ENCODE measurements around the gene STK33. TPM values are rescaled to one million over a fixed set of nuclear protein-coding genes. Genes with fewer than 3 reads are reported as not detected.

Gene STK33
- total and polyA plus RNA-seq, 2 donors (not counting 1 experiment from before 2014, with no cell fraction given): 1.7 to 3.3 TPM

GRCh38 chr11:8356721-8357504 is 237.1 kb downstream of the STK33 start:
- H3K9ac ChIP-seq (ENCODE audit: insufficient read depth, low read length): no peak overlapping the region
- peak; percentile 16 to 49 for DNase-seq (ENCODE audit: low read depth in 2 of 2)
- no peak overlapping the region for H3K27ac ChIP-seq (ENCODE audit: insufficient read depth, low read length)

GRCh38 chr11:8356216-8356615 is 237.8 kb downstream of the STK33 start:
- Histone ChIP-seq H4K20me1 (ENCODE audit: control insufficient read depth, extremely low read depth, insufficient read depth, low read length) (no peaks in the 10 kb centered on the region), H3K4me2 (ENCODE audit: extremely low read depth, insufficient read depth, low read length) (no peak overlapping the region), H2AFZ (ENCODE audit: low read length) (no peak overlapping the region), H3K4me1 (ENCODE audit: control insufficient read depth, extremely low read depth, insufficient read depth, low read length) (peaks cover 2% of the 10 kb centered on the region), H3K9me3 (ENCODE audit: control insufficient read depth, insufficient read depth, low read depth, low read length) (no peaks in the 10 kb centered on the region), H3K79me2 (ENCODE audit: control insufficient read depth, insufficient read depth, low read length) (no peaks in the 10 kb centered on the region), H3K36me3 (ENCODE audit: control insufficient read depth, insufficient read depth, low read length) (no peaks in the 10 kb centered on the region), H3K9ac (ENCODE audit: insufficient read depth, low read length) (no peak overlapping the region), H3K27ac (ENCODE audit: insufficient read depth, low read length) (no peak overlapping the region), H3K4me3 (replicated peaks in 1 of 4; ENCODE audit: control extremely low read depth in 1 of 4, insufficient read depth in 1 of 4, low read depth in 3 of 4, low read length in 4 of 4) (no peak overlapping the region), H3K27me3 (ENCODE audit: control insufficient read depth, insufficient read depth, low read length) (peaks cover 7% of the 10 kb centered on the region)
- TF ChIP-seq CTCF (conservative IDR thresholded peaks at IDR 0.05 in 1 of 2, IDR thresholded peaks at IDR 0.05 in 1 of 2; ENCODE audit: low read depth in 1 of 2, low read length in 2 of 2) (no peak), EZH2 (IDR thresholded peaks at IDR 0.05; ENCODE audit: low read length, missing control alignments) (no peak)
- DNase-seq (ENCODE audit: low read depth in 2 of 2): no peak

More at GRCh38 chr11:8356721-8357504, 237.1 kb downstream of the STK33 start:
- Histone ChIP-seq H4K20me1 (ENCODE audit: control insufficient read depth, extremely low read depth, insufficient read depth, low read length) (no peaks in the 10 kb centered on the region), H3K9me3 (ENCODE audit: control insufficient read depth, insufficient read depth, low read depth, low read length) (no peaks in the 10 kb centered on the region), H3K4me2 (ENCODE audit: extremely low read depth, insufficient read depth, low read length) (peak overlapping the region; percentile 64), H2AFZ (ENCODE audit: low read length) (no peak overlapping the region), H3K36me3 (ENCODE audit: control insufficient read depth, insufficient read depth, low read length) (no peaks in the 10 kb centered on the region), H3K4me1 (ENCODE audit: control insufficient read depth, extremely low read depth, insufficient read depth, low read length) (peaks cover 2% of the 10 kb centered on the region), H3K79me2 (ENCODE audit: control insufficient read depth, insufficient read depth, low read length) (no peaks in the 10 kb centered on the region), H3K4me3 (replicated peaks in 1 of 4; ENCODE audit: control extremely low read depth in 1 of 4, insufficient read depth in 1 of 4, low read depth in 3 of 4, low read length in 4 of 4) (peak overlapping the region in 1 of 4 experiments; percentile 32), H3K27me3 (ENCODE audit: control insufficient read depth, insufficient read depth, low read length) (peaks cover 7% of the 10 kb centered on the region)
- TF ChIP-seq EZH2 (IDR thresholded peaks at IDR 0.05; ENCODE audit: low read length, missing control alignments): peak; percentile 29
- TF ChIP-seq CTCF (conservative IDR thresholded peaks at IDR 0.05 in 1 of 2, IDR thresholded peaks at IDR 0.05 in 1 of 2; ENCODE audit: low read depth in 1 of 2, low read length in 2 of 2): no peak

- H3K4me3 ChIP-seq (replicated peaks in 1 of 4; ENCODE audit: control extremely low read depth in 1 of 4, insufficient read depth in 1 of 4, low read depth in 3 of 4, low read length in 4 of 4): no peak overlapping the region
These were observed 238.6 kb downstream of the STK33 start for GRCh38 chr11:8355416-8355742.

More at GRCh38 chr11:8355416-8355742, 238.6 kb downstream of the STK33 start:
- Histone ChIP-seq H3K9ac (ENCODE audit: insufficient read depth, low read length) (no peak overlapping the region), H3K27me3 (ENCODE audit: control insufficient read depth, insufficient read depth, low read length) (peaks cover 7% of the 10 kb centered on the region), H3K36me3 (ENCODE audit: control insufficient read depth, insufficient read depth, low read length) (no peaks in the 10 kb centered on the region), H3K79me2 (ENCODE audit: control insufficient read depth, insufficient read depth, low read length) (no peaks in the 10 kb centered on the region), H2AFZ (ENCODE audit: low read length) (no peak overlapping the region), H4K20me1 (ENCODE audit: control insufficient read depth, extremely low read depth, insufficient read depth, low read length) (no peaks in the 10 kb centered on the region), H3K4me2 (ENCODE audit: extremely low read depth, insufficient read depth, low read length) (no peak overlapping the region), H3K4me1 (ENCODE audit: control insufficient read depth, extremely low read depth, insufficient read depth, low read length) (peaks cover 2% of the 10 kb centered on the region), H3K27ac (ENCODE audit: insufficient read depth, low read length) (no peak overlapping the region), H3K9me3 (ENCODE audit: control insufficient read depth, insufficient read depth, low read depth, low read length) (no peaks in the 10 kb centered on the region)
- TF ChIP-seq EZH2 (IDR thresholded peaks at IDR 0.05; ENCODE audit: low read length, missing control alignments): no peak
- TF ChIP-seq CTCF (conservative IDR thresholded peaks at IDR 0.05 in 1 of 2, IDR thresholded peaks at IDR 0.05 in 1 of 2; ENCODE audit: low read depth in 1 of 2, low read length in 2 of 2): no peak
- DNase-seq (ENCODE audit: low read depth in 2 of 2): no peak
